OCI-LY3 (cell line): ENCODE measurements around the gene WDFY1.

Experiments used
- H2AFZ ChIP-seq: fragments of 200-600, 300-600 bp; shearing (Covaris generic); 2 replicates; pipeline ENCODE4 v1.6.0; 2014; ENCODE audit warnings: antibody characterized with exemption, low read depth, low read length
- H3K27ac ChIP-seq: fragments of 200-600, 300-600 bp; sonication (generic); 2 replicates; pipeline ENCODE4 v1.5.1; 2014; ENCODE audit warnings: mild to moderate bottlenecking, low read length, moderate library complexity, mixed read lengths
- H3K27me3 ChIP-seq: fragments of 200-600, 300-600 bp; sonication (generic); 2 replicates; pipeline ENCODE4 v1.6.1; 2014; ENCODE audit warnings: low read depth, low read length, mixed read lengths
- H3K36me3 ChIP-seq: fragments of 200-600, 300-600 bp; sonication (generic); replicated peaks from 2 replicates; pipeline ENCODE3; 2014; ENCODE audit warnings: low read depth, low read length, mixed read lengths
- H3K4me1 ChIP-seq: fragments of 300-600, 200-600 bp; sonication (generic); 2 replicates; pipeline ENCODE4 v1.6.1; 2014; ENCODE audit warnings: low read length, mixed read lengths
- H3K4me2 ChIP-seq: fragments of 200-600, 300-600 bp; sonication (generic); 2 replicates; pipeline ENCODE4 v1.6.1; 2014; ENCODE audit warnings: low read length, mixed read lengths
- H3K4me3 ChIP-seq: fragments of 300-600, 200-600 bp; sonication (generic); 2 replicates; pipeline ENCODE4 v1.5.1; 2014; ENCODE audit warnings: antibody characterized with exemption, mild to moderate bottlenecking, low read length, moderate library complexity
- H3K79me2 ChIP-seq: fragments of 300-600, 200-600 bp; shearing (Covaris generic); 2 replicates; pipeline ENCODE4 v1.6.1; 2014; ENCODE audit warnings: mild to moderate bottlenecking, low read length, mixed read lengths
- H3K9ac ChIP-seq: fragments of 300-600, 200-600 bp; shearing (Covaris generic); 2 replicates; pipeline ENCODE4 v1.6.0; 2014; ENCODE audit warnings: mild to moderate bottlenecking, low read length, moderate library complexity
- H3K9me3 ChIP-seq: fragments of 200-600, 300-600 bp; shearing (Covaris generic); 2 replicates; pipeline ENCODE4 v1.6.1; 2014; ENCODE audit warnings: low read length, mixed read lengths; ENCODE audit not compliant: insufficient read depth
- H4K20me1 ChIP-seq: fragments of 200-600, 300-600 bp; sonication (generic); 2 replicates; pipeline ENCODE4 v1.6.1; 2016; ENCODE audit warnings: low read length, mixed read lengths; ENCODE audit not compliant: insufficient read depth
- CTCF ChIP-seq: fragments of 200-600, 300-600 bp; sonication (generic); IDR thresholded peaks from 2 replicates; pipeline ENCODE4 v1.5.1; 2014; ENCODE audit warnings: antibody characterized with exemption, low read length, low read depth
- EZH2phosphoT487 ChIP-seq: fragments of 200-600 bp; shearing (Covaris generic); IDR thresholded peaks from 2 replicates; pipeline ENCODE4 v1.6.1; 2018; ENCODE audit warnings: antibody characterized with exemption, mixed run types, low read depth

The WDFY1 gene

DNA sequence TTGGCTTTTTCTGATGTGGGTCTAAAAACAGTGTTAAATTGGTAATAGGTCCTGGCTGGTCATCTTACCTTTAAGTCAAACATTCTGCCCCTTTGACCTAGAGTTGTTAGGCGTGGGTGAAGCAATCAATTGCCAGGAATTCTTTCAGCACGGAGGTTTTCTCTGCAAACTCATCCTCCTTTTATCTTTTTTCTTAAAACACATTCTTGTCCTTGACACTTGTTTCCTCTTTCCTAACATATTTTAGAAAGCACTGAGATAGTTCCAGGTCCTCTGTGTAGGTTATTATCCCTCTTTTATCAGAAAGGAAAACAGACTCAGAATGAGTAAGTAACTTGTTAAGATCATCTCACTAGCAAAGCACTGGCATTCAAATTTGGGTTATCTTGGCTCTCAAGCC is 89.1 kb downstream of the WDFY1 start:
- Histone ChIP-seq H3K27ac (no peak overlapping the region), H3K79me2 (no peaks in the 10 kb centered on the region), H3K27me3 (no peaks in the 10 kb centered on the region), H3K4me1 (peaks cover 3% of the 10 kb centered on the region; the same call in 1 of the 2 replicates), H3K9ac (no peak overlapping the region), H3K4me2 (no peak overlapping the region), H3K9me3 (no peaks in the 10 kb centered on the region), H3K4me3 (no peak overlapping the region), H4K20me1 (no peaks in the 10 kb centered on the region), H2AFZ (no peak overlapping the region), H3K36me3 (no peaks in the 10 kb centered on the region)
- TF ChIP-seq CTCF, result no peak
- no peak for TF ChIP-seq EZH2phosphoT487

- Histone ChIP-seq H4K20me1 (no peaks in the 10 kb centered on the region), H3K27ac (no peak overlapping the region), H2AFZ (no peak overlapping the region), H3K36me3 (no peaks in the 10 kb centered on the region), H3K4me3 (no peak overlapping the region), H3K9me3 (no peaks in the 10 kb centered on the region), H3K9ac (no peak overlapping the region), H3K4me2 (no peak overlapping the region), H3K27me3 (no peaks in the 10 kb centered on the region), H3K4me1 (peaks cover 3% of the 10 kb centered on the region; the same call in 1 of the 2 replicates), H3K79me2 (no peaks in the 10 kb centered on the region)
- no peak for TF ChIP-seq CTCF
- no peak for TF ChIP-seq EZH2phosphoT487
These were observed 89.7 kb downstream of the WDFY1 start for GRCh38 chr2:223855426-223855825.

DNA sequence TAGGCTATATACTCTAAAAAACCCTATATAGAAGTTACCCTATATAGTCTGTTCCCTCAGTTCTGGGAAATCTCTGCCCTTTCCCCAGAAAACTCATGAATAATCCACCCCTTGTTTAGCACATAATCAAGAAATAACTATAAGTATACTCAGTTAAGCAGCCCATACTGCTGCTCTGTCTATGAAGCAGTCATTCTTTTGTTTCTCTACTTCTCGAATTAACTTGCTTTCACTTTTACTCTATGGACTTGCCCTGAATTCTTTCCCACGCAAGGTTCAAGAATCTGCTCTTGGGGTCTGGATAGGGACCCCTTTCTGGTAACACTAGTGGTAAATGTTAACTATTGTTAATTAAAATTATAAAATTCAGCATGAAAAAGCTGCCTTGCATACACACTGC is 90.4 kb downstream of the WDFY1 start:
- Histone ChIP-seq H3K9me3 (no peaks in the 10 kb centered on the region), H3K4me1 (peaks cover 3% of the 10 kb centered on the region; the same call in 1 of the 2 replicates), H3K27ac (no peak overlapping the region), H3K36me3 (no peaks in the 10 kb centered on the region), H3K9ac (no peak overlapping the region), H4K20me1 (no peaks in the 10 kb centered on the region), H3K27me3 (no peaks in the 10 kb centered on the region), H3K4me3 (no peak overlapping the region), H3K79me2 (no peaks in the 10 kb centered on the region), H2AFZ (no peak overlapping the region), H3K4me2 (no peak overlapping the region; the same call in 1 of the 2 replicates)
- TF ChIP-seq CTCF (no peak), EZH2phosphoT487 (no peak)

DNA sequence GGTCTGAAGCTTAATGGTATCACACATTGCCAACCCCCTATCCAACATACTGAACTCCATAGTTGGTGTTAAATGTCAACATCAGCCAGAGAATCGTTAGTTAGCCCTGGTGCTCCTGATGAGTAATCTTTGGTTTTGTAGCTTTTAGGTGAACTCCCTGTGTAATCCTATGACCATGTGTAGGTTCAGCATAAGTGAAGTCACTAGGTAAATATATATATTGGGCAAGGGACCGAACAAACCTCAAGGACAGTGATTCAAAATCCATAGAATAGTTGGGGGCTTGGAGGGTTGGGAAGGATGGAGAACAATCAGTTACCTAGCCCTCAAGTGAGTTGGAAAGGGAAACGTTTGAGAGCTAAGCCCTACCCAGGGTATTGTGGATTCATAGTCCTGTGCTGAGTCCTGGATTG is 91.7 kb downstream of the WDFY1 start:
- Histone ChIP-seq H3K79me2 (no peaks in the 10 kb centered on the region), H3K4me1 (peaks cover 3% of the 10 kb centered on the region; the same call in 1 of the 2 replicates), H3K27me3 (no peaks in the 10 kb centered on the region), H4K20me1 (no peaks in the 10 kb centered on the region), H3K9ac (no peak overlapping the region), H3K27ac (no peak overlapping the region), H3K36me3 (peaks cover 2% of the 10 kb centered on the region), H2AFZ (no peak overlapping the region), H3K4me3 (no peak overlapping the region), H3K9me3 (no peaks in the 10 kb centered on the region), H3K4me2 (no peak overlapping the region)
- TF ChIP-seq CTCF (no peak), EZH2phosphoT487 (no peak)
